HG03442 (cell line): ENCODE measurements around the gene APOBEC3A.
"Not testable (repeated sequence)": the region's sequence is repeated elsewhere in the genome, so short reads cannot be mapped to it uniquely, and the experiment has no call there.

Experiments used
- ATAC-seq: cut with Tn5 transposase; IDR thresholded peaks from one replicate; pipeline ENCODE4 v1.9.1; 2021; ENCODE audit warnings: mild to moderate bottlenecking, moderate library complexity; ENCODE audit not compliant: unreplicated experiment

Gene APOBEC3A

DNA sequence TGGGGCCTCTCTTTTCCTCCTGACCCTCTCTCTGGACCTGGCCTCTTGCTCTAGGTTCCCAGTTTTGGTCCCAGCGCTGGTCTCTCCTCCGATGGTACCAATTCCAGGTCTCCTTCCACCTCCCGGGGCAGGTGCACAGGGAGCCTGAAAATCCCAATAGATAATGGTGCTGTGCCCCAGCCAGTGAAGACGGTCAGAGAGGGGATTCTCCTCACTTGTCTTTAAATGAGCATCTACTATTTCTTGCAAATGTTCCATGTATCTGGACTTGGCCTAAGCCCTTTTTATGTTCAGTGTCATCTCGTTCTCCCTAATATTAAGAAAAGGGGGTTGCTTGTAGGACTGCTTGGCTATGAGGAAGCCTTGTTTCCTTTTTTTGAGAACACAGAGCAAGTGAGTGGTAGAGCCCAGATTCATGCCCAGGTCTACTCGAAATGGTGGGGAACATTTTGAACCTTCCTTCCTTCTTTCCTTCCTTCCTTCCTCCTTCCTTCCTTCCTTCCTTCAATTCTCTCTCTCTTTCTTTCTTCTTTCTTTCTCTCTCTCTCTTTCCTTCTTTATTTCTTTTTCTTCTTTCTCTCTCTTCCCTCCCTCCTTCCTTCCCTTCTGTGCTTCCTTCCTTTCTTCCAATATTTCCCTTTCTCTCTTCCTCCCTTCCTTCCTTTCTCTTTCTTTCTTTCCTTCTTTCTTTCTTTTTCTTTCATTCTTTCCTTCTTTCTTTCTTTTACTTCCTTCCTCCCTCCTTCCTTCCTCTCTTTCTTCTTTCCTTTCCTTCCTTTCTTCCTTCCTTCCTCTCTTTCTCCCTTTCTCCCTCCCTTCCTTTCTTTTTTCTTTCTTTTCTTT is 620 bp downstream of the APOBEC3A start:
- ATAC-seq, result no peak

DNA sequence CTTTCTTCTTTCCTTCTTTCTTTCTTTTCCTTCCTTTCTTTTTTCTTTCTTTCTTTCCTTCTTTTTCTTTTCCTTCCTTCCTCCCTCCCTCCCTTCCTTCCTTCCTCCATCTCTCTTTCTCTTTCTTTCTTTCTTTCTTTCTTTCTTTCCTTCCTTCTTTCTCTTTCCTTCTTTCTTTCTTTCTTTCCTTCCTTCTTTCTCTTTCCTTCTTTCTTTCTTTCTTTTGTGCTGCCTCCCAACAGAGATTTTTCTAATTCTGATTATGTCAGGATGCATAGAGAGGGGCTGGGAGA is 1.2 kb downstream of the APOBEC3A start:
- ATAC-seq, result not testable (repeated sequence)

DNA sequence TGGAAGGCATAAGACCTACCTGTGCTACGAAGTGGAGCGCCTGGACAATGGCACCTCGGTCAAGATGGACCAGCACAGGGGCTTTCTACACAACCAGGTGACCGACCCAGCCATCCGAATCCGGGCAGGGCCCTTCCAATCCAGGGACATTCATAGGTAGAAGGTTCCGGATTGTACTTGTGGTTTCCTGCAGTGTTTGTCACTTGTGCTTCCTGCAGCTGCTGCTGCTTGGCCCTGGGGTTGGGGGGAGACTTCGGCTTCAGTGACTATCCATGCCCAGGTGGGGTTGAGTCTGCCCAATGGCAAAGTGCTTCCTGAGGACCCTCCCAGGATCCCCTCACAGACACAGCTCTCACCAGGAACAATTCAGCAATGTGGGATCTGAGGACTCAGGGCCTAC is 2.2 kb downstream of the APOBEC3A start:
- no peak for ATAC-seq

DNA sequence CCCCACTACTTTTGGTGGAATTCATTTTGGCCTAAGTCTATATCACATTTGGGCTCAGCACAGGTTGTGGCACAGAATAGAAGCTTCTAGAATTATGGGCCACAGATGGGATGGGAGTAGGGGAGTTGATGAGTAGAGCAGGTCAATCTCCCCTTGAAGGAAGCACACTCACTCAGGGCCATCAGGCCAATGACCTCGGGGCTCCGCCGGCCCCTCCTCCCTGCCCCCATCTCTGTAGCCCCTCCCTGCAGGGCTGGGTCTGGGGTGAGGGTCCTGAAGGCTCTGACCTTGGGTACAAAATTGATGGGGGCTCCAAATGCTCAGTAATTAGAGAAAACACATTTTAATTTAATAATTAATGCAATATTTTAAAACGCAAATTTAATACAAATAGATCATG is 3.3 kb downstream of the APOBEC3A start:
- not testable (repeated sequence) for ATAC-seq

DNA sequence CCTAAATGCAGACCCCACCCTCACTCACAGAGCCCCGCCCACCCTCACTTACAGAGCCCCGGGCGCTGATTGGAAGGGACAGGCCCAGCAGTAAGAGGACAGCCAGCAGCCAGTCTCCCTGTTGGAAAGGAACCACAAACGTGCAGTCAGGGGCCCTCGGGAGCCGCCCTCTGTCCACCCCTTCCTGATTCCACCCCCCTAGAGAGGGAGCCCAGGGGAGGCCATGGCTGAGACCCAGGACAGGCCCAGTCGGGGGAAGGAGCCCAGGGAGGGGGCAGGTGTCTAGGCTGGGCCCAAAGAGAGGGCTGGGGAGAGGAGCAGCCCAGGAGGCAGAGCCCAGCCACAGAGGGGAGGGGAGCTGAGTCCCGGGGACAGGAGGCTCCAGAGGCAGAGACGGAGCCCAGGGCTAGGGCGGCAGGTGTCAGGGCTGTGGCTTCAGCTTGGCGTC is 5.9 kb downstream of the APOBEC3A start:
- ATAC-seq, result not testable (repeated sequence)

DNA sequence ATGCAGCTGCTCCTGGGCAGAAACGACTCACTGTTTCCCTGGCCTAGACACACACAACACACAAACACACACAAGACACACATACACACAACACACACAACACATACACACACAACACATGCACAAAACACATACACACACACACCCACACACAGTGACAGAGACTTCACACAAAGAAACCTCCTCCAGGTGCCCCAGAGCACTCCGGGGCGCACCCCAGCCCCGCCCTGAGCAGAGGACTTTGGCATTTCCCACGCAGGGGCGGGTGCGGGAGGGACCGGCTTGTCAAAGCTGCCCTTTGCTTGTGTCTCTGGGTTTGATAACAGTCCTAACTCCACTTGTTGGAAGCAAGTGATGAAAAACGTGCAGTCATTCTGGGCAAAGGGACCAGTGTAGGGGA is 6.5 kb downstream of the APOBEC3A start:
- ATAC-seq, result no peak

DNA sequence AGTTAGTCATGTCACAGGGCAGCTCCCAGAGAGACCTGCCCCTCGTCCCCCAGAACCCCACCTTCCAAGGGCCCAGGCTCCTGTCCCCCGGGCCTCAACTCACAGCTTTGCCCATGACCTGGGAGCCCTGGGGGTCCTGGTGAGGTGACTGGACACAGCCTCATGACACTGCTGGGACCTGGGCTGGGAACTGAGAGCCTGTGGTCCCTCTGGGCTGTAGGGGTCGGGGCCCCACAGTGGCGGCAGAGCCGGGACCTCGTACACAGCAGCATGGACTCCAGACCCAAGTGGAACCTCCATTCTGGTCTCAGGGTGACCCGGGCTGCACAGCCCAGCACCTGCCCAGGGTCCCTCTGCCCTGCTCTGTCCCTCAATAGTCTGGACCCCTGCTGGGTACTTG is 6.9 kb downstream of the APOBEC3A start:
- ATAC-seq, result no peak

DNA sequence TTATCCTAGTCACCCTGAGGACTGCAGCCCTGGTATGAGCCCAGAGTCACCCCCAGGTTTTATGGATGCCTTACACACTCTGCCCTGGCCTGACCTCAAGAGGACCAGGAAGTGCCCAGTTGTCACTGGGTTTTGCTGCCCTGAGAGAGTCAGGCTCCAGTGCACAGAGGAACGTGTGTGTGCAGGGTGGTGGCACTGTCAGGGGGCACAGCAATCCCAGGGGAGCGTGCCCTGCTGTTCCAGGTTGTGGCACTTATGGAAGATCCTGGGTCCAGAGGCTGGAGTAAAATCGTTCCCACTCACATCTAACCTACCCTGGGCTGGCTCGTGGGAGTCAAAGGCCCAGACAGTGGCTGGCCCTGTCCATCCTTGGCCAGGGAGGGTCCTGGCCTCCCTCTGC is 7.6 kb downstream of the APOBEC3A start:
- ATAC-seq, result no peak

DNA sequence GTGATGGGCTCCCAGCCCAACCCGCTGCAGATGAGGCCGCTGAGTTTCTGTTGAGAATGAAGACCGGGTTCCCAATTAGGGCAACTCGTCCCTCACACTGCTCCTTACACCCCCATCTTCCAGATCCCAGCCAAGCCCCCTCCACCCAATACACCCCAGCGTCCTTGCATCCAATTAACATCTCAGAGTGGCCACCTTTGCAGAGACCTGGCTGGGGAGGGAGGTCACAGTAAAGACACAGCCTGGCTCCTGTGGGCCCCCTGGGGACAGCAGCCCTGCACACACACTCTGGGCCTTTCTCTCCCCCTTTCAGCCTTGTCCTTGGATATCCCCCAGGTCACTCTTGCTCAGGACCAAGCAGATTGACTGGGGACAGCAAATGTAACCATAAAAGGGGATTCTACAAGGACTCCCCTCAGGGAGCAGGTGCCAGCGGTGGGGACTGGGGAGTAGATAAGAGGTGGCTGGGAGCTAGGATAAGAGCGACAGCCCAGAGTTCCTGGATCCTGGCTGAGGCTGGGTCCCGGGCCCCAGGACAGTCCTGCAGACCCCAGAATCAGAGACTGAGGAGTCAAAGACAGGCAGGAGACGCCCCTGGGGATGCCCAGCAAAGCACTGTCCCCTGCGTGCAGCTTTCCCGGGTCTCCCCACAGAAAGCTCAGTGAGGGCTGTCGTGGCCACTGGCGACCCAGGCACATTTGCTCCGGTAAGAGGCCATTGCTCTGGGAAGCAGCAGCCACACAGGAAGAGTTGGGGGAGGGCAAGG is 8.4 kb downstream of the APOBEC3A start:
- ATAC-seq, result no peak

DNA sequence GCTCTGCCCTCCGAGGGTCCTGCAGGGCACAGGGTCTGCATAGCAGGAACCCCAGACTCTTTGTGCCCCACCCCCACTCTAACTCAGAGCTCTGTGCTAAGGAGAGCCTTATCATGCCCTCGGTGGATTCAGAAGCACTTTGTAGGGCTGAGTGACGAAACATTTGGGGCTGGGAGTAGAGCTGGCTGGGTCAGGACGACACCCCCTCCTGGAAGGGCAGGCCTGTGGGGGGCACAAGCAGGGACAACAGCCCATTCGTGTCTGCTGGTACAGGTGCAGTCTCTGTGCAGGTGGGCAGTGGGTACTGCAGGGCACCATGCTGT is 8.9 kb downstream of the APOBEC3A start:
- ATAC-seq, result no peak

DNA sequence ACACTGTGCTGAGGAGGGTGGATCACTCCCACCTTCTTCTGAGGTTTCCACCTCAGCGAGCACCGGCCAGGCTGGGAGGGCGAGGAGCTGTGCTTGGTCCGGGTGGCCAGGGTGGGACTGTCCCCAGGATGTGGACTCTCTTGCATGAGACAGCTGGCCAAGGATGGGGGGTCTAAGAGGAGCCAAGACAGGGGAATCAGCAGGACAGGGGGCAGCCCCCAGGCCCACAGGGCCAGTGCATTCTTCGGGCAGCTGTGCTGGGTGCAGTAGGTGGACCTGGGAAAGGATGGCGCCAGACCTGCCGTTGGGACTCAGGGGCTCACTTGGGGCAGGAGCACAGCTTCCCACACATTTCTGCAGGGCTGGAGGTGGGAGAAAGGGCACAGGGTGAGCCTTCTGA is 9.5 kb downstream of the APOBEC3A start:
- ATAC-seq, result no peak

DNA sequence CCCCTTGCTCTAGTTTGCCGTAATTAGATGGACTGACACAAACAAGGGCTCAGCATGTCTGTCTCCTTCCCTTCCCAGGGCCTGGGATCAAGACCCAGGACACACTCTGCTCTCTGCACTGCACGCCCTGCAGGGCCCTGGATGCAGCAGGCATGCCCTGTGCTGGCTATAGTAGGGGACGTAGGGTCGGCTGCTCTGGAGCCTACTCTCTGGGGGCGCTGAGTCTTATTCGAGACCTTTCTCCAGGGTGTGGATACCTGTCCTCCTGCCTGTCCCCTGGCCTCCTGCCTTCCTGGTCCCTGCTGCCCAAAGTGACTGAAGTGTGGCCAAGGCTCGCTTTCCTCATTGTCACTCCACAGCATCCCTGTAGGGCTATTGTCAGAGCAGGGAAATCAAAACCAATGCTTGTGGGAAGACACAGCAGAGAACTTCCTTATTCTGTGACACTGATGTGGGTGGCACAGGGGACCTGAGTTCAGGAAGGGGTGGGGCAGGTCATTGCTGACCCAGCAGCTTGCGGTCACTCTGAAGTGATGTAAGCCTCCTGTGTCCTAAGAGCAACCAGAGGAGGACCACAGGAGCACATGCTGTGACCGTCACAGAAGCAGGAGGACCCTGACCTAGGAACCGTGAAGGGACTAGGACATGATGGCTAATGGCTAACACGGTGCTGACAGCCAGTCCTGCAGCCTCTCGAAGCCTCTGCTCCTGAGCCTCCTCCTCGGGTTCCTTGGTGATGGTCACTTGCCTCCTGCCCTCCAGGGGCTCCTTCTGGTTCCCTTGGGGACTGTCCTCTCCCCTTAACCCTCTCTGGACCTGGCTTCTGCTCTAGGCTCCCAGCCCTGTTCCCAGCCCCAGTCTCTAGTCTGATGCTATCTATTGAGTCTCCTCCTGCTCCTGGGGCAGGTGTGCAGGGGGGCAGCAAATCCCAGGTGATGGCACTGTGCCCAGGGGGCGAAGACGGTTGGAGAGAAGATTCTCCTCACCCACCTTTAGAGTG is 10.3 kb downstream of the APOBEC3A start:
- no peak for ATAC-seq

DNA sequence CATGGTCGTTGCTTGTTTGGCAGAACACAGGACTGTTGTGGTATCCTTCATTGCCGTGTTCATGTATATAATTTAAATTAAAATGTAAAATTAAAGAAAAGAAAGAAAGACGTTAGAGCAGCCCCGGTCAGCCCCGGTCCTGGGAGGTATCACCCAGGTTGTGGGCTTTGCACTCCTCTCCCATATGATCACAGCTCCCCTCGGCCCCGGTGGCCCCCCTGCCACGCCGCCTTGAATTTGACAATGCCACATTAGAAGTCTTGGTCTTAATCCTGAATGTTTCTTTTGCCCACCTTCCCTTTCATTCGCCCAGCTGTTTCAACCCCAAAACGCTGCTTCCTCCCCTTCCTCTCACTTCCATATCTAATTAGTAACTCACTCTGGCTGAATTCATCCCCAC is 11.4 kb downstream of the APOBEC3A start:
- ATAC-seq, result no peak

DNA sequence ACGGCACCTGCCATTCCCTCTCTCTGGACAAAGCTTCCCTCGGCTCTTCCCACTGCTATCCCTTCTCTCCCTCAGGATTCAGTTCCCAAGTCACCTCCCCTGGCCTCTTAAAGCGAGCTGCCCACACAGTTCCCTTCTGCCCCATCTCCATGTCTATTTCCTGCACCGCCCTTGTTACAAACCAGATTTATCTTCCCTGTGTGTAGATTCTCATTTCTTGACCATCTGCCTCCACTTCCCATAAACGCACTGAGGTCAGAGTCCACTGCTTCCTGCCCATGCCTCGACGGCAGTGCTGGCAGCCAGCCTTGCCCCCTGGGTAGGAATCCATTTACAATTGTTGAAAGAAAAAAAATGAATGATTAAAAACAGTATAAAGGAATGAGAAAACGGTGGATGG is 13.1 kb downstream of the APOBEC3A start:
- ATAC-seq, result no peak

DNA sequence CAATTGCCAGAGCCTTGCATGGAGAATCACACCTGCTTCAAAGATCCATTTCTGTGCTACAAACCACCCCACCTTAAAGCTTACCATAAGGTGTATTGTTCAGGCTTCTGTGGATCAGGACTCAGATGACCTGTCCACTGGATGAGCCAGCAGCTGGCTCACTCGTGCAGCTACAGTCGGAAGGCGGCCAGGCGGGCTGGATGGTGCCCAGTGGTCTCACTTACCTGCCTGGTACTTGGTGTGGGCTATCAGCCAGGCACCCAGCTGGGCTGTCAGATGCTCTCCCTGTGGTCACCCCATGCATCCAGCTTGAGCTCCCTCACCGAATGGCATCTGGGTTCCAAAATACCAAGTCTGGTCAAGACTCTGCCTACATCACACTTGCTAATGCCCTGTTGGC is 13.8 kb downstream of the APOBEC3A start:
- ATAC-seq, result no peak

DNA sequence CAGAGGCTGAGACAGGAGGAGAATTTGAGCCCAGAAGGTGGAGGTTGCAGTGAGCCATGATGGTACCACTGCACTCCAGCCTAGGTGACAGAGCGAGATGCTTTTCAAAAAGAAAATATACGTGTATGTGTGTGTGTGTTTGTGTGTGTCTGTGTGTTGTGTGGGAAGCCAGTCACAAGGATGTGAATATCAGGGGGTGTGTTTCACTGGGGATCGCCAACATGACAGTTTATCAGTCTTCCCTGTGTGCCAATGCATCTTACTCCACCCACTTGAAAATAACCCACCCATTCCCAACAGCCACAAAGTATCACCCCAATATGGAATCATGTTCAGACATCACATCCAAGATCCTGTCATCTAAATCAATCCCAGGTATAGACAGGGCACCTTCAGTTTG is 14.4 kb downstream of the APOBEC3A start:
- ATAC-seq, result no peak

DNA sequence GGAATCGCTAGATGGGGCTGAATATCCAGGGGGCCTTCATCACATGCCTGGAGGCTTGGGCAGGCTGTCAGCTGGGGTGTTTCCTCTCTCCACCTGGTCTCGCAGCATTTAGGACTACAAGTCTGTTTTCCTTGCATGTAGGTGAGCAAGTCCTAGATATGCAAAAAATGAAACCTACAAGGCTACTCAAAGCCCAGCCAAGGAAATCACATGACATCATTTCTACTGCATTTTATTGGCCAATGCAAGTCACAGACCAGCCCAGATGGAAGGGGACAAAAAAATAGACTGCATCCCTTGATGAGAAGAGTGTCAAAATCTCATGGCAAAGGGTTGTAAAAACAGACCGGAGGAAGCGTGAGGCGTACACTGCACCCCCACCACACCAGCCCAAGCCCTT is 15.1 kb downstream of the APOBEC3A start:
- no peak for ATAC-seq

DNA sequence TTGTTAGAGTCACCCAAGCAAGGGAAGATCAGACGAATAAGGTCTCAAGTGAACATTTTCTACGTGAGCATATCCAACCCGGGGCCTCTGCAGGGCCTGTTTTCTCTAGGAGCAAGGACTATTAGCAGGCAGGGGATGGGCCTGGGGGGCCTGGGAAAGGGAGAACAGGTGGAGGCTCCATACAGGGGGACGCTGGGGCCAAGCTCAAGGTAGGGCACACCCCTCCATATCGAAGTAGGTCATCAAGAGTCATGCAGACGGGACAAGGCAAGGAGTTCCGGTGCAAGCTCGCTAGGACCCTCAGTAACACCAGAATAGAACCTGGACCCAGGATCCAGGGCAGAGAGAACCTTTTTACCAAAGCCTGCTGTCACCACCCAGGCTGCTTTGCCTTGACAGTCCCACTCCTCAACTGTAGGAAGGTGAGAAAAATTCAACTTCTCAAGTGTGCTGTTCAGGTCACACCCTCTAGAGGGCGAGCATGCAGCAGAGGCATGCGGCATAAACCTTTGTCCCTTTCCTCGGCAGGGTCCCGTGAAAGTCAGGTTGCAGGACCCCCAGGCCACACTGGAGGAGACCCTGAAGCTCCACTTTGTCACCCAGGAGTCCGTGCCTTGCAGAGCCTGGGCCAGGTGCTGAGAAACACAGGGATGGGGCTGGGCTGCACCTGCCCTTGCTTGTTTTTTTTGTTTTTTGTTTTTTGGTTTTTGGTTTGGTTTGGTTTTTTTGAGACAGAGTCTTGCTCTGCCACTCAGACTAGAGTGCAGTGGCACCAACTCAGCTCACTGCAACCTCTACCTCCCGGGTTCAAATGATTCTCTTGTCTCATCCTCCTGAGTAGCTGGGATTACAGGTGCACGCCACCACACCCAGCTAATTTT is 16.1 kb downstream of the APOBEC3A start:
- no peak for ATAC-seq

DNA sequence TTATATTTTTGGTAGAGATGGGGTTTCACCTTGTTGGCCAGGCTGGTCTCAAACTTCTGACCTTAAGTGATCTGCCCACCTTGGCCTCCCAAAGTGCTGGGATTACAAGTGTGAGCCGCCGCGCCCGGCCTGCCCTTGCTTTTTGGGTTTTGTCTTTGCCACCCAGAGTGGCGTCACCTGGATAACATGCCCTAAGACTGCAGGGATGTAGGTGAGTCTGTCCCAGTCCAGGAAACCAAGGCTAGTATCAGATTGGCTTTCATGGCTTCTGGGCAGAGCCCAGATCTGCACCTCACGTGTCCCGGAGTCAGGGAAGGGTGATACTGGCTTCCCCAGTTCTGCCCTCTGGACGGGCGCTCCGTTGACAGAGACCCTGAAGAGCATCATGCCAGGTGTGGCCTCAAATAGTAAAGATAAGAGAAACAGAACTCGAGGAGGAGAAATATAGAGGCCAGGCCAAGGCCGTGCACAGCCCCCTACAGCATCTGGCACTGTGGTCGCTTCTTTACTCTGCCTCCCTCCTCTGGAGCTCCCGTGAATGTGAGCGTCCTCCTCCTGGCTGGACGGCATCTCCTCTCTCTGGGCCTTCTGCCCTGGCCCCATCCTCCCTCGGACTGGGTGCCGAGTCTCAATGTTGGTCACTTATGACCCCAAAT is 16.9 kb downstream of the APOBEC3A start:
- ATAC-seq, result no peak

DNA sequence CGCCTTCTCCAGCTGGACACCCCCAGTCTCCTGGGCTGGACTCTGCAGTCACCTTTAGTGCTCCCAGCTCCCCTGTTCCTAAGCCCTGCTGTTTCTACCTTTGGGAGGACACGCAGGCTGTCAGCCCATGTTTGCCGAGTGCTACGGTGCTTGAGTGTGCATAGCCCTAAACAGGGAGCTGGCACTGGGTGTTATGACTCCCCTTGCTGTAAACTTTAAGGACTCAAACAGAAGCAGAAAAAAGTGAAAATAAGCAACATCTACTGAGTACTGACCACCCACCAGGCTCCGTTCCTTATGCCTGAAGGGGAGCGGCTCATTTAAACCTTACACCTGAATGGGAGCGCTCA is 17.4 kb downstream of the APOBEC3A start:
- ATAC-seq, result no peak
